Central memory CD4-positive, alpha-beta T cell (primary cell): ENCODE data around the gene MEX3B.
"Not testable (repeated sequence)": the region's sequence is repeated elsewhere in the genome, so short reads cannot be mapped to it uniquely, and the experiment has no call there.

ENCODE experiments used
- DNase-seq: peaks from one replicate; pipeline ENCODE4 v3.0.0; 2022

MEX3B gene

GRCh38 chr15:82047453-82048400, 1.9 kb upstream of the MEX3B start:
- DNase-seq = no peak

GRCh38 chr15:82046666-82047452, 1.0 kb upstream of the MEX3B start:
- DNase-seq = peak; percentile 88

GRCh38 chr15:82045179-82045891, 483 bp downstream of the MEX3B start:
- no peak for DNase-seq

- DNase-seq = peak; percentile 28
Measured at GRCh38 chr15:82044373-82045178, 1.2 kb downstream of the MEX3B start.

- DNase-seq = no peak
Measured at GRCh38 chr15:82043796-82044372, 1.9 kb downstream of the MEX3B start.

- no peak for DNase-seq
Measured at GRCh38 chr15:82043130-82043673, 2.6 kb downstream of the MEX3B start.

GRCh38 chr15:82040862-82041261, 5.0 kb downstream of the MEX3B start:
- no peak for DNase-seq

GRCh38 chr15:82040390-82040789, 5.4 kb downstream of the MEX3B start:
- no peak for DNase-seq

GRCh38 chr15:82039871-82040270, 5.9 kb downstream of the MEX3B start:
- no peak for DNase-seq

- no peak for DNase-seq
Measured at GRCh38 chr15:82036461-82036860, 9.4 kb downstream of the MEX3B start.

- DNase-seq = no peak
Measured at GRCh38 chr15:82031871-82032270, 13.9 kb downstream of the MEX3B start.

GRCh38 chr15:82030176-82030575, 15.6 kb downstream of the MEX3B start:
- DNase-seq = no peak

- DNase-seq = not testable (repeated sequence)
Measured at GRCh38 chr15:82028163-82028562, 17.7 kb downstream of the MEX3B start.

GRCh38 chr15:82021992-82022391, 23.8 kb downstream of the MEX3B start:
- DNase-seq = no peak

- DNase-seq = no peak
Measured at GRCh38 chr15:82020625-82021394, 25.0 kb downstream of the MEX3B start.

- no peak for DNase-seq
Measured at GRCh38 chr15:82018201-82018600, 27.6 kb downstream of the MEX3B start.

- no peak for DNase-seq
Measured at GRCh38 chr15:82017656-82018055, 28.2 kb downstream of the MEX3B start.

GRCh38 chr15:82014989-82015388, 30.8 kb downstream of the MEX3B start:
- no peak for DNase-seq

GRCh38 chr15:82012908-82013307, 32.9 kb downstream of the MEX3B start:
- DNase-seq = no peak

- no peak for DNase-seq
Measured at GRCh38 chr15:82005239-82005638, 40.6 kb downstream of the MEX3B start.

- DNase-seq = no peak
Measured at GRCh38 chr15:82003916-82004315, 41.9 kb downstream of the MEX3B start.
